Right ventricle myocardium superior (tissue), 1 donor: ENCODE data around the gene FOXA1. TPM values are rescaled to one million over a fixed set of nuclear protein-coding genes. Genes with fewer than 3 reads are reported as not detected.

Source experiments
- total RNA-seq: library from RNA; stranded (reverse); fragmentation: NEBNext Ultra II Directional; extraction: Animal tissue kit (Norgen Biotek cat#: 25700); gene quantifications from one replicate; pipeline ENCODE4 v1.2.1, GENCODE V29; 2021
- donor health status: DM: no; HTN: yes; CAD: no; lungs with severe emphysema.

FOXA1 gene
- total RNA-seq, 1 donor from 2014 or later = not detected

Other genes starting within 250 kb of the FOXA1 start
- gene TTC6, start 380 bp upstream of the FOXA1 start, total RNA-seq = not detected